Muscle of arm (tissue), 14 donors: ENCODE measurements around the gene FIS1. TPM values are rescaled to one million over a fixed set of nuclear protein-coding genes. Genes with fewer than 3 reads are reported as not detected.
"Not testable (repeated sequence)": the region's sequence is repeated elsewhere in the genome, so short reads cannot be mapped to it uniquely, and the experiment has no call there.

Source experiments
- DNase-seq: peaks from one replicate; pipeline ENCODE4 v3.0.0-alpha.2; 2013
- long read RNA-seq, 11 donors: transcript quantifications; one replicate each; lab custom pipeline, GENCODE V29; 2026
- polyA plus RNA-seq, 12 donors: library from polyadenylated mRNA; unstranded; fragments of 120-200 nt; gene quantifications; one replicate each; pipeline ENCODE4 v1.2.1, GENCODE V29; 2013; ENCODE audit not compliant: insufficient read length in 12 of 12

The FIS1 gene
- polyA plus RNA-seq, result 100 to 1,000 TPM in 11 of 12 donors, not detected in 1; 101 to 149 (median 112) TPM
- long read RNA-seq, donor 1, transcript FIS1-201 (5 exons, 734 nt), result major isoform, 123 of 131 reads
- long read RNA-seq, donor 1, partial matches to known transcripts, result 5 of 131 reads
- long read RNA-seq, donor 1, other reads (novel, unspliced or antisense), result 0 of 131 reads
- long read RNA-seq, donor 2, transcript FIS1-203 (4 exons, 631 nt), result minor isoform, 5 of 103 reads
- long read RNA-seq, donor 2, transcript FIS1-201 (5 exons, 734 nt), result major isoform, 77 of 103 reads
- long read RNA-seq, donor 2, transcript FIS1-204 (4 exons, 745 nt), result minor isoform, 6 of 103 reads
- long read RNA-seq, donor 2, partial matches to known transcripts, result 15 of 103 reads
- long read RNA-seq, donor 2, other reads (novel, unspliced or antisense), result 0 of 103 reads
- long read RNA-seq, donor 3, transcript FIS1-201 (5 exons, 734 nt), result major isoform, 44 of 51 reads
- long read RNA-seq, donor 3, partial matches to known transcripts, result 0 of 51 reads
- long read RNA-seq, donor 3, other reads (novel, unspliced or antisense), result 0 of 51 reads
- long read RNA-seq, donor 4, transcript FIS1-201 (5 exons, 734 nt), result major isoform, 41 of 45 reads
- long read RNA-seq, donor 4, partial matches to known transcripts, result 0 of 45 reads
- long read RNA-seq, donor 4, other reads (novel, unspliced or antisense), result 0 of 45 reads
- long read RNA-seq, donor 5, transcript FIS1-204 (4 exons, 745 nt), result minor isoform, 8 of 141 reads
- long read RNA-seq, donor 5, transcript FIS1-201 (5 exons, 734 nt), result major isoform, 129 of 141 reads
- long read RNA-seq, donor 5, partial matches to known transcripts, result 0 of 141 reads
- long read RNA-seq, donor 5, other reads (novel, unspliced or antisense), result 0 of 141 reads
- long read RNA-seq, donor 6, transcript FIS1-201 (5 exons, 734 nt), result major isoform, 62 of 64 reads
- long read RNA-seq, donor 6, partial matches to known transcripts, result 0 of 64 reads
- long read RNA-seq, donor 6, other reads (novel, unspliced or antisense), result 0 of 64 reads
- long read RNA-seq, donor 7, transcript FIS1-201 (5 exons, 734 nt), result major isoform, 41 of 51 reads
- long read RNA-seq, donor 7, partial matches to known transcripts, result 5 of 51 reads
- long read RNA-seq, donor 7, other reads (novel, unspliced or antisense), result 0 of 51 reads
- long read RNA-seq, donor 8, transcript FIS1-204 (4 exons, 745 nt), result minor isoform, 8 of 108 reads
- long read RNA-seq, donor 8, transcript FIS1-201 (5 exons, 734 nt), result major isoform, 96 of 108 reads
- long read RNA-seq, donor 8, partial matches to known transcripts, result 0 of 108 reads
- long read RNA-seq, donor 8, other reads (novel, unspliced or antisense), result 0 of 108 reads
- long read RNA-seq, donor 9, transcript FIS1-204 (4 exons, 745 nt), result minor isoform, 5 of 62 reads
- long read RNA-seq, donor 9, transcript FIS1-201 (5 exons, 734 nt), result major isoform, 55 of 62 reads
- long read RNA-seq, donor 9, partial matches to known transcripts, result 0 of 62 reads
- long read RNA-seq, donor 9, other reads (novel, unspliced or antisense), result 0 of 62 reads
- long read RNA-seq, donor 10, transcript FIS1-204 (4 exons, 745 nt), result minor isoform, 5 of 93 reads
- long read RNA-seq, donor 10, transcript FIS1-201 (5 exons, 734 nt), result major isoform, 78 of 93 reads
- long read RNA-seq, donor 10, partial matches to known transcripts, result 5 of 93 reads
- long read RNA-seq, donor 10, other reads (novel, unspliced or antisense), result 0 of 93 reads
- long read RNA-seq, donor 11, transcript FIS1-204 (4 exons, 745 nt), result minor isoform, 6 of 102 reads
- long read RNA-seq, donor 11, transcript FIS1-201 (5 exons, 734 nt), result major isoform, 88 of 102 reads
- long read RNA-seq, donor 11, partial matches to known transcripts, result 0 of 102 reads
- long read RNA-seq, donor 11, other reads (novel, unspliced or antisense), result 5 of 102 reads

- peak; percentile 92 for DNase-seq
Measured at GRCh38 chr7:101244375-101245146, at the start of gene FIS1. Gene FIS1 (minus strand): TSS chr7:101245081. CDS start chr7:101245004, 77 bp downstream.

DNA sequence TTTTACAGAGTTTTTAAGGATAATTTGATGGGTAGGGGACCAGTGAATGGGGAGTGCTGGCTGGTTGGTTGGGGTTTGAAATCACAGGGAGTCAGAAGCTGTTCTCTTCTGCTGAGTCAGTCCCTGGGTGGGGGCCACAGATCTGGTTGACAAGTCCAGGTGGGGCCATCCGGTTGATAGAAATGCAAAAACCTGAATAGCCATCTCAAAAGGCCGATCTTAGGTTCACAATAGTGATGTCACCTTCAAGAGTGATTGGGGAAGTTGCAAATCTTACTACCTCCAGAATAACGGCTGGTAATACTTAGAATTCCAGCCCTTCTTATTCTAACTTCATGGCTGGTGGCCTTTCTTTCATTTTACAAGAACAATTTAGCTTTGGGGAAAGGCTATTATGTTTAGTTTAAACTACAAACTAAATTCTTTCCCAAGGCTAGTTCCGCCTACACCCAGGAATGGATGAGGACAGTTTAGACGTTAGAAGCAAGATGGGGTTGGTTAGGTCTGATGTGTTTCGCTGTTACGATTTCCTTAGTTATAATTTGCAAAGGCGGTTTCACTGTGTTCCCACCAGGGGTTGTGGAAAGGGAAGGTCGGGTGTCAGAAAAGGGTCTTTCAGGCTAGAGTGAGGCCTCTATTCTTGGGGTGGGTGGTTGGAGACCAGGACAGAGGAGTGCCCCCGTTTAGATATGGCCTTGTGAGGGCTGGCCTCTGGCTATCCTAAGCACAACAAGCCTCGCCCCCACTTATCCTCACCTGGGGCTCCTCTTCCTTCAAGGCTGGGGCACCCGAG is 49.4 kb upstream of the FIS1 start:
- DNase-seq, result no peak

DNA sequence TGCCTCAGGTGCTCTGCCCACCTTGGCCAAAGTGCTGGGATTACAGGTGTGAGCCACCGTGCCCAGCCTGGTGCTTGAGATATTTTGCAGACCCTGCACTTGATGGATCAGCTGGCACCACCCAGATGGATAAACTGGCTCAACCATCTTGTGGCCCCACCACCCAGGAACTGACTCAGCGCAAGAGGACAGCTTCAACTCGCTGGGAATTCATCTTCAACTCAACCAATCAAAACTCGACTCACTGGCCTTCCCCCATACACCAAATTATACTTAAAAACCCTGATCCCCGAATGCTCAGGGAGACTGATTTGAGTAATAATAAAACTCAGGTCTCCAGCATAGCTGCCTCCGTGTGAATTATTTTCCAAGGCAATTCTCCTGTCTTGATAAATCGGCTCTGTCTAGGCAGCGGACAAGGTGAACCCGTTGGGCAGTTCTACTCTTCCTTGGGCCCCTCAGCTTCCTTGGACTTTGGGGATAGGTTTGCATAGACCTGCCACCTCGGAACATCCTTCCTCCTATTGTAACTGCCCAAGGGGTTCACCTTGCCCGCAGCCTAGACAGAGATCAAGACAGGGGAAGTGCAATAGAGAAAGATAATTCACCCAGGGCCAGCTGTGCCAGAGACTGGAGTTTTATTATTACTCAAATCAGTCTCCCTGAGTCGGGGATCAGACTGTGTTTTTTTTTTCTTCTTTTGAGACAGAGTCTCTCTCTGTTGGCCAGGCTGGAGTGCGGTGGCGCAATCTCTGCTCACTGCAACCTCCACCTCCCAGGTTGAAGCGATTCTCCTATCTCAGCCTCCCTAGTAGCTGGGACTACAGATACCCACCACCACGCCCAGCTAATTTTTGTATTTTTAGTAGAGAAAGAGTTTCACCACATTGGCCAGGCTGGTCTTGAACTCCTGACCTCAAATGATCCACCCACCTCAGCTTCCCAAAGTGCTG is 48.5 kb upstream of the FIS1 start:
- DNase-seq, result not testable (repeated sequence)

- DNase-seq, result not testable (repeated sequence)
Measured at GRCh38 chr7:101292566-101292965, 47.7 kb upstream of the FIS1 start.

GRCh38 chr7:101290186-101291037 is 45.5 kb upstream of the FIS1 start:
- not testable (repeated sequence) for DNase-seq

GRCh38 chr7:101289687-101290086 is 44.8 kb upstream of the FIS1 start:
- DNase-seq, result not testable (repeated sequence)

GRCh38 chr7:101288439-101288838 is 43.6 kb upstream of the FIS1 start:
- no peak for DNase-seq

DNA sequence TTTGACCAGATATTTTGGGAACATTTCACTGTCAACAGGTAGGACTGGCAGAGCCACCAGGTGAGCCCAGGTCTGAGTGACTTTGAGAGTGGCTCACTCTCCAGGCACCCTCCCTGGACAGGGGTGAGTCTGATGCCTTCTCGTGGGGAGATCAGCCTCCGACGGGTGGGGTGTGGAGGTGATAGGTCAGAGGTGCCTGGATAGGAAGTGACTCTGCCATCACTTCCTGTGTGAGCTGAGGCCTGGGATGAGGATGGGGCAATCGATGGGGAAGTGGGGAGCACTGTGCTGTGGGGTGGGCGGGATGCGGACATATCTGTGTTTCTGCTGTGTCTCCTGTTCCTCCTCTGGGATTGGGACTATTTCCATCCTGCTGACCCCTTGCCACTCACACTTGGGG is 42.2 kb upstream of the FIS1 start:
- no peak for DNase-seq

GRCh38 chr7:101285880-101286279 is 41.0 kb upstream of the FIS1 start:
- DNase-seq, result not testable (repeated sequence)

- DNase-seq, result no peak
Measured at GRCh38 chr7:101285171-101285570, 40.3 kb upstream of the FIS1 start.

GRCh38 chr7:101280912-101281311 is 36.0 kb upstream of the FIS1 start:
- not testable (repeated sequence) for DNase-seq

DNA sequence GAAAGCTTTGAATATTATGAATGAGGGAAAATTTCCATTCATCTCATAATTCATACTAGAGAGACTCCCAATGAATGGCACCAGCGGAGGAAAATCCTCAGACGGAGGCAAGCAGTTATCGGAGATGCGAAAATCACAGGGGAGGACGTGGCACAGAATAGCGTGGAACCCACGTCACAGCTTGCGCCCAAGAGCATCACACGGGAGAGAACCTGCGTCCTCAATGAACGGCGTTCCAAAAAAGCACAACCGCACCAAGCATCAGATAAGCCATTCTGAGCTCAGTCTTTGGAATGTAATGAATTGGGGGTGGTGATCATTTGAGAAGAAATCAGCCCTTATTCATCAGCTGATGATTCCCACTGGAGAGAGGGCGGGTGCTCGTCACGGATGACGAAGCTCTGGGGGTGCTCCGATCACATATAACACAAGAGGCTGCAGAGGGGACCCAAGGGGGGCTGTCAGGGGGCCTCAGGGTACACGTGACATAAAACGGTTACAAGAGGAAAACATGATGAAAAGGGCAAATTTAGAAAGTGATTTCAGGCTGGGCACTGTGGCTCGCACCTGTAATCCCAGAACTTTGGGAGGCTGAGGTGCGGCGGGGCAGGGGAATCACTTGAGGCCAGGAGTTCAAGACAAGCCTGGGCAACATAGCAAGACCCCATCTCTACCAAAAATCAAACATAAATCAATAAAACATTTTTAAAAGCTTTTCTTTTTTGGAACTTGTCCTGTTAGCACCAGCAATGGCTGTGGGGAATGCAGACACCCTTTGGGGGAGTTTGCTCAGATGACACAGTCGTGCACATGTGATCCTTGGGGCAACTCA is 33.8 kb upstream of the FIS1 start:
- no peak for DNase-seq

DNA sequence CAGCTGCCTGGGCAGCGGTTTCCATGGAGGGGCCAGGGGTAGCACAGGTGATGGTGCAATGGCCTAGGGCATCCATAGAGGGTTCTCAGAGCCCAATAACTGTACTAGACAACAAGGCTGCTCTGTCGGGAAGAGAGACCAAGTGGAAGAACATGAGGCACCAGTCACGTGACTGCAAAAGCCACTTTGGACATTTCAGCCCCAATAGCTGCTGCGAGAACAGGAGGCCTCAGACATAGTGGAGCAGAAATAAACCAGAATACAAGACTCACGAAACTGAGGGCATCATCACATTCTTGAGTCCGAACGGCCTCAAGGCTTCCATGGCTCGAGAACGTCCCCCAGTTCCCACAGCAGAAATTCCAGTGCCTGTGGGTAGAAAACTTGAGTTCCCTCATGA is 32.3 kb upstream of the FIS1 start:
- DNase-seq, result no peak

DNA sequence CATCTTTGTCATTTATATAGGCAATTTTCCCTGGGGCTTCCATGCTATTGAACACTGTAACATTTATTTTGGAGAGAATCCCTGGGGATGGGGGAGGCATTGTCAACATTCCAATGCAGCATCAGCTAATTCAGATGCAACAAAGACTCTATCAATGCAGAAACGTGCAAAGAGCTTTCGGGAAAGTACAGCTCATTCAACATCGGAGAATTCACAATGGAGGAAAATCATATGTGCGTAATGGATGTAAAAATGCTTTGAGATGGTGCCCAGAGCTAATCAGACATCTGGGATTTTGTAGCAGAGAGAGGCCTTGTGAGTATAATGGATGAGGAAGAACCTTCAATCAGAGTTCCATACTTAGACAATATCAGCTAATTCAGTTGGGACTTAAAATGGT is 28.3 kb upstream of the FIS1 start:
- no peak for DNase-seq

DNA sequence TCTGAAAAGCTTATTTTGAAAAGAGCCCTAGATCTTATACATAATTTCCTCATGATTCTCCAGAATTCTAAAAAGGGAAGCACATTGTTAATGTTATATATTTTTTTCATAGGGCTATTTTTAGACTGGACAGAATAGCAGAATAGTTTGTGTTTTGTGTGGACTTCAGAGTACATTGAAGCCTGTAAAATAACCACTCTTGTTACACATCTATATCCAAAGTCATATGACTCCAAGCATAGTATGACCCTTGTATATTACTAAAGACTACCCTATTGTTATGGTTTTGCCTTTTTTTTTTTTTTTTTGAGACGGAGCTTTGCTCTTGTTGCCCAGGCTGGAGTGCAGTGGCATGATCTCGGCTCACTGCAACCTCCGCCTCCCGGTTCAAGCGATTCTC is 26.1 kb upstream of the FIS1 start:
- no peak for DNase-seq

- no peak for DNase-seq
Measured at GRCh38 chr7:101269664-101270063, 24.8 kb upstream of the FIS1 start.
